Stimulated activated CD4-positive, alpha-beta T cell treated with anti-CD3 and anti-CD28 coated beads, Interleukin-1b, Interleukin-23, amount 100 ng/mL, for 1 hour (primary cell): ENCODE data around the gene FNDC3B.

ENCODE experiments used
- DNase-seq, 2 donors: peaks; one replicate each; pipeline ENCODE4 v3.0.0-alpha.2; 2020; ENCODE audit warnings: low read depth in 2 of 2

FNDC3B gene

DNA sequence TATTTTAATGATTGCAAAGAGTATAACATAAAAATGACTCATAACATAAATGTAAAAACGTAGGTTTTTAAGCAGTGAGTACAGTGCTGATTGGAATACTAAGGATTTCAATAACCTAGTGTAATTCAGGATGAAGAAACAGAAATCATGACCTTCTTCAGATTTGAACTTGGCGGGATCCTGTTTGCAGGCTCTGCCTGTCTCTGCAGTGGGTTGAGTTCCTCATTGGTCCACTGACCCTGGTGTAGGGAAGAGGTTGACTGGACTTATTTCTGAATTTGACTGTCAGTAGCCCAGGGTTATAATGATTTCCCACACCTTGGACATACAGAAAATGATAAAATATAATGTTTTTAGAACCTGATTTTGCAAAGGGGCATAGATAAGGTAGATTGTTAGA is 171.7 kb downstream of the FNDC3B start:
- no peak for DNase-seq

DNA sequence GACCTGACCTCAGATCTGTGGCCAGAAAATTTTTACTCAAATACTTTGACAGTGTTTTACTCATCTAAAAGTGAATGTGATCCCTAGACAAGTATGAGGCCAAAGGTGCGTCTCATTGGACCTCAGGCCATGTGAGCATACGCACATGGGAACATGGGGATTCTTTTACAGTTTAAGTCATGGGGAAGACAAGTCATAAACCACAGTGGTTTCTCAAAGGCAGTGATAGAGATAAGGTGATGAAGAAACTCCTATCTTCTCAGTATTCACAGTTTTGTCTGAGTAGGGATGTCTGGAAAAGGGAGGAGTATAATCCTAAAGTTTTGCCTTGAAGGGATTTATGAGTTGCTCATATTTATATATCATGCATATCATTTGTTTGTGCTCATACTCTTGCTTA is 173.8 kb downstream of the FNDC3B start:
- DNase-seq = no peak

DNA sequence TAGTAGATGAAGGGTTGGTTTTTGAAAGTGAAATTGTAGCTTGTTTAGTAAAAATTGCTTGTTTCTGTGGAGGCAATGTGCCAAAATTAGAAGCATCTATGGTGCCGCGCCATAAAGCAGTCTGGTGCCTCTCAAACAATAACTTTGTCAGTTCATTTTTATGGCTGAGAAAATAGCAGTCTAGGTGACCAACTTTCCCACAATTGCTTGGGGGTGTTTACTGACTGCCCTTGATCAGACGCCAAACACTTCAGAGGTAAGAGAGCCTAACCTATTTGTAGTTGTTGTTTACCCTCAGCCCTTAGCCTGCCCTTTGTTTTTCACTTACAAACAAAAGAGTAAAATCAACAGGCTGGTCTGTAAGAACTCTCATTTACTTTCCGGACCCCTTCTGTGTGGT is 174.5 kb downstream of the FNDC3B start:
- DNase-seq = no peak

DNA sequence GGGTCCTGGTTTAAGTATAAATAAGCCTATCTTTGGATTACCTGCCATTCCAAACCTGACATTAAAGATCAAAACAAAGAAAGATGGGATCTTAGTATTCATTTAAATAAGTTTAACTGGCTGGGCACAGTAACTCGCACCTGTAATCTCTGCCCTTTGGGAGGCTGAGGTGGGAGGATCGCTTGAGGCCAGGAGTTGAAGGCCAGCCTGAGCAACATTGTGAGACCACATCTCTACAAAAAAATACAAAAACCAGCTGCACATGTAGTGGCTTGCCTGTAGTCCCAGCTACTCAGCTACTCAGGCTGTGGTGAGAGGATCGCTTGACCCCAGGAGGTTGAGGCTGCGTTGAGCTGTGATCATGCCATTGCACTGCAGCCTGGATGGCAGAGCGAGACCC is 176.9 kb downstream of the FNDC3B start:
- DNase-seq = no peak

DNA sequence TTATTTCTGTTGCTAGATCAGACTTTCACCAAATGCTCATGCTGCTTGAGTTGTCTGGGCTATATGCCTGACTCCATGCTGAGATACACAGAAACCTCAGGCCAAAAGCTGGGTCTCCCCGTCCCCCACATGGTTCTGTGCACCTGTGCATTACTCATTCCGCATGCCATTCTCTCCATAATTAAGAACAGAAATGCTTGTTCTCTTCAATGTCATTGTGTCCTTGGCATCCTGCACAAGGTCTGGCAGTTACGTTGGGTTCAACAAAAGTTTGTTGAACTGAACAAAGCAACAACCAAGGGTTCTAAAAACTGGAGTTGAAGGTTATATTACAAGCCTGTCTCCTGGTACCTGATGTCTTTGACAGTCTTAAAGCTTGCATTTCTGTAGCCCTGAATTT is 177.5 kb downstream of the FNDC3B start:
- DNase-seq = no peak

DNA sequence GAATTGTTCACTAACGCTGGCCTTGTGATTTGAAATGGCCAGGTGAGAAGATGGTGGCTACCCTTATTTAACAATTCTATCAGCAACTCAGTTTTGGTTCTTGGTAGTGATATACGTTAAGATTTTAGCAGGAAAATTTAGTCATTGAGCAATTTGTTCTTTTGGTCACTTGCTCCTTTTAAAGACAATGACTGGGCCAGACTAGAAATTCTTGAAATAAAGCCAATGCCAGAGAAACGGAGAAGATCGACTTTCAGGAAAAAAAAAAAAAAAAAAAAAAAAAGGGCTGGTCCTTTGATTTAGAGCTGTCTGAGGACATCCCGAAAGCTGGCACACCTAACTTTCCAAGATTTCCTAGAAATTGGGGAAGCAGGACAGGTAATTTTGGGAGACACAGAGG is 178.5 kb downstream of the FNDC3B start:
- DNase-seq = no peak

DNA sequence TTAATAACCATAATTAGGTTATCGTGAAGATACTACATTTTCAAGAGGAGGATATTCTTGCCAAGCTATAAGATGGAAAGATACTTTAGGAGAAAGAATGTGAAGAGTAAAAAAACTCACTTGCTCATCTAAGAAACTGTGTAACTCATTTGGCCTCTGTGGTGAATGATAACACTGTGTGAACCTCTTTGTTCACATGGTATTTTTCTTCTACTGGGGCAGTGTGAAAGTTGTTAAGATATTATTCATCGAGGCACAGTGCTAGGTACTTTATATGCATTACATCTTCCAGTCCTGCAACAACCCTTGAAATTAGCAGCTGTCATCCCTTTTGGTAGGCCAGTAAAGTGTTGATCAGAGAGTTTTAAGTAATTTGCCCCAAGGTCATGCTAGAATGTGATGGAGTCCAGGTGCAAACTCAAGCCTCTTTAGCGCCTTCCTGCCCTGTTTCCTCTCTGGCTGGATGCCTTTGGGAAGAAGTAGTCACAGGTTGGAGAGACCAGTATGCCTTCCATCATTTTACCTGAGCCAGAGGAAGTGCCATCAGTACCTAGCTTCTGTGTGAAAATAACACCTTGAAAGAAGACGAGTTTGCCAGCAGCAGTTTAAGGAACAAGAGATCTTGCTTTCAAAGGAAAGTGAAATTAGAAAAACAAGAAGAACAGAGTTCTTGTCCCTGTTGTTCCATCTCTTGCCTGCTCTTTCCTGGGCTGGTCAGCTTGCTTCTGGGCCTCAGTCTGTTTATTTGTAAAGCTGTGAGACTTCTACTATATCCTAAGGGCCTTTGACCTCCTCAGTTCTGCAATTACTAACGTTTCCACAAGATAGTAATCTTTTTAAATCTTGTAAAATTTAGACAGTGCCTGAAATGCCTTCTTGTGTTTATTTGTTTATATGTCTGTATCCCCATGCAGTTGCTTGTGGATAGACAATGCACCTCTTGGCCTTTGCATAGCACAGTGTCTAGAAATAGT is 179.3 kb downstream of the FNDC3B start:
- no peak for DNase-seq

DNA sequence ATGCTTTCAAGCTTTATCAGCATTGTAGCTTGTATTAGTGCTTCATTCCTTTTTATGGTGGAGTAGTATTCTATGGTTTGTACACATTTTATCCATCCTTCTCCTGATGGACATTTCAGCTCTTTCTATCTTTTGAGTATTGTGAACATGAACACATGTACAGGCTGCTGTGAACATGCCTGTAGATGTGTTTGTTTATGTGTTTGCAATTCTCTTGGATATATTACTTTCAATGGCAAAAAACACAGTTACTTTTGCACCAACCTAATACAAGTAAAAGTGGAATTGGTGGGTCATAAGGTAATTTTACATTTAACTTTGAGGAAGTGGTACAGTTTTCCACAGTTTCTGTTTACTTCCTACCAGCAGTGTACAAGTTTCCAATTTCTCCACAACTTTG is 180.4 kb downstream of the FNDC3B start:
- DNase-seq = no peak

DNA sequence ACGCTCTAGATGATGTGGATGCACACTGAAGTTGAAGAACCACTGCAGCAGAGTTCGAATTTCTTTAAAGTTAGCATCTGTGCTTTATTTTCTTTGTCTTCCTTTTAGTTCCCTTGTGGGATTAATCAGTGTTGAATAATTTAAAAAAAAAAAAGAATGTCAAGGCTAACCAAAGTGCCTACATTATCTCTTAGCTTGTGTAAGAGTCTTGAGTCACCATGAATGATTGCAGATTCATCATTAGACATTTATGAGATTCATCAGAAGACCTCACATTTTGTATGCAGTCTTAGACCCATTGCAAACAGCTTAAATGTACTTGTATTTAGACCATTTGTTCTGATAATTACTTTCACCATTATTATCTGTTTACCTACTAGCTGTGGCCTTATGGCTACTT is 182.2 kb downstream of the FNDC3B start:
- DNase-seq = no peak

DNA sequence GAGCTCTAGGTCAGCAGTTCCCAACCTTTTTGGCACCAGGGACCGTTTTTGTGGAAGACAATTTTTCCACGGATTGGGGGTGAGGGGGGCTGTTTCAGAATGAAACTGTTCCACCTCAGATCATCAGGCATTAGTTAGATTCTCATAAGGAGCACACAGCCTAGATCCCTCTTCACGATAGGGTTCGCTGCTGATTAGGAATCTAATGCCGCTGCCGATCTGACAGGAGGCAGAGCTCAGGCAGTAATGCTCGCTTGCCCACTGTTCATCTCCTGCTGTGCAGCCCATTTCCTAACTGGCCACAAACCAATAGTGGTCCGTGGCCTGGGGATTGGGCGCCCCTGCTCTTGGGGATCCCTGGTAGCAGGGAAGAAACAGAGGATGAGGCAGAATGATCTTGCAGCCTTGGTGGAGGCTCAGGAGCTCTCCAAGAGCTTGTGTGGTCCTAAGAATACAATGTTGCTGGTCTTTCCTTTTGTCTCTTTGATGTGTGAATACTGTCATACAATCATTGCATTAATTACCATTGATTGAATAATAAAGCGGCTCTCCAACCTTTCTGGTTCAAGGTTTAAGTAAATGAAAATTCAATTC is 183.2 kb downstream of the FNDC3B start:
- no peak for DNase-seq

DNA sequence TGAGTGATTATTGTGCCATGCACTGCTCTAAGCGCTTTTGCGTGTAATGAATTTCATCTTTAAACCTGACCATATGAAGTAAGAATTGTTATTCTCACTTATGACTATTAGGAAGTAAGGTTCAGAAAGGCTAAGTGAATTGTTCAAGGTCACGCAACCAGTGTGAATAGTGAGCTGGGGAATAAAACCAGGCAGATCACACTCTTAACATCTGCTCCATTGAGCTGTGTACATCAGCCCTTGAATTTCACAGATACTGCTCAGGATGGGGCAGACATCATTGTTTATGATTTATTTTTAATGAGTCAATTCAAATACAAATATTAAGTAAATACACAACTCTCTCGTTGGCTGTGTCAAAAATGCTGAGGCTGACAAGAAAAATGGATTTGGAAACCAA is 184.5 kb downstream of the FNDC3B start:
- no peak for DNase-seq

DNA sequence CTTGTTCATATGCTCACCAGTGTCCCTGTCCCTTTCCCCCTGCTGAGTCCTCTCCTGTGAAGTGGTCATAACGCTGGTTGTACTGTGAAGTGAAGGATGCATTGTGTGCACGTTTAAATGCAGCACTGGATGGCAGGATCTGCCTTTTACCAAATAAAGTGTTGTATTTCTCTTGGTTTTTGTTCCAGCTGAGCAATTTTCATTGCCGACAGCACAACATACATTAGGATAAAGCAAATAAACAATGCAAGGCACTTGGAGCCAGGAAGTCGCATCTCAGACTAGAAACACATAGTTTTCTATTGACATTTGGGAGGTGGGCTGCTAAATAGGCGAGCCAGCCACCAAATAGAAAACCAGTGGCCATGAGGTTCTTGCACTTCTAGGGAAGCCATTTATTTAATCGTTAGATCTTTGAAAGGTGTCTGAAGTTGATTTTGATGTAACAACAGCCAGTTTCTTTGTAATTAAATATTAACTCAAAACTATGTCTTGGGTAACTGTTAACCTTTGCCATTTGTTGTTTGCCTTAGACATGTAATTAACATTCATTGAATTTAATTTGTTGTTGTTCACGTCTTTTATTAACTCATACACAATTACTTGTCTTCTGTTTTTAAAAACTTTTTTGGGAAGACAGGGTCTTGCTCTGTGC is 185.3 kb downstream of the FNDC3B start:
- DNase-seq = no peak

DNA sequence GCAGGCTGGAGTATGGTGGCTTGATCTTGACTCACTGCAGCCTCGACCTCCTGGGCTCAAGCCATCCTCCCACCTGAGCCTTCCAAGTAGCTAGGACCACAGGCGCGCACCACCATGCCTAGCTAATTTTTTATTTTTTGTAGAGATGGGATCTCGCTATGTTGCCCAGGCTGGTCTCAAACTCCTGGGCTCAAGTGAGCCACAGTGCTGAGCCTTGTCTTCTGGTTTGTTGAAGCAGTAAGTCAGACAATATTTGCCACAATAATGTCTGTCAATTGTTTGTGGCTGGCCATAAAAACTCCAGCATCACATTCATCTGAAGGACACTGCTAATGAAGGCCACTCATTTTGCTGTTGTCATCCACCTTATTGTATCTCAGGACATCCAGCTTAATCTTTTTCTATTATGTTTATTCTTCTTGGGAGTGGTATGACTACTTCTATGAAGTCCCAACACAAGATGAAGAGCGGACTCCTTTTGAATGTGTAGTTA is 185.9 kb downstream of the FNDC3B start:
- no peak for DNase-seq

DNA sequence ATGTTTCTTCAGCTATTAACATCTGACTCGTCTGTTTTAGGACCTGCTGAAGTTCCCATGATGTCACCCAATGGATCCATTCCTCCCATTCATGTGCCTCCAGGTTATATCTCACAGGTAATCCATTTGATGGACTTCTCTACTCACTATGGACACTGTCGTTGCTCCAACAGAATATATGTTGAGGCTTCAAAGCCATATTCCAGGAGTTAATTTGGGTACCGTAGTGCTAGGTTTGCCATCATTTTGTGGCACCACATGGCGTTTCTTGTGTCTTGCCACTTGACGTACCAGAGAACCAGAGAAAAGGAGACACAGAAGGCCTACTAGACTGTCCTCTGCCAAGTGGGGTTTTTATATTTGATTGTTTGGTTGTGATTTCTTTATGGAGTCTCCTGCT is 187.5 kb downstream of the FNDC3B start:
- DNase-seq = no peak

DNA sequence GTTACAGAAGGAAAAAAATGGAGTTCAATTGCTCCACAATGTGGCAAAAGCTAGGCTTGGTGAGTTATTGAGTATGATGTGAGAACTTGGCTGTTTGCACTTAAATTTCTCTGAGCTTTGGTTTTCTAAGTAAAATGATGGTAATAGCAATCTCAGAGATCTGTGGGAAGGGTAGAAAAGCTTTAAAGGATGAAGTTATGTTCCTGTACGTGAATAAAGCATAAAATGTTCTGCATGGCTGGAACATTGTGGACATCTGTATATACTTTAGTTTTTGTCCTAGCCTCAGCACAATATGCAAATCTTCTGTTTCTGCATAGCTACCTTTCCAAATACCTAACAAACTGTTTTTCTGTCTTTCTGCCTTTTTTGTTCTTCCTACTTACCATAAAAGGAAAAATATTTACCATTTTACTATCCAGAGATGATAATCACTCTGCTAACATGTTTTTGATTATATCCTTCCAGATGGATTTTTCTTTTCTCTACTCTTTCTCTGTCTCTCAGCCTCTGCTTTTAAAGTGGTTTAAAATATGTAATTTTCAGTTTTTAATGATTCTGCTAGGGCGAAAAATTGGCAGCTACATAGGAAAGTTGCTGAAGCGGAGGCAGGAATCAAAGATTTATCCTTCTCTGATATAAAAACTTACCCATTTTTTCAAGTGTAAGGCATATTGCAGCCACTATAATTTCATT is 188.1 kb downstream of the FNDC3B start:
- no peak for DNase-seq

DNA sequence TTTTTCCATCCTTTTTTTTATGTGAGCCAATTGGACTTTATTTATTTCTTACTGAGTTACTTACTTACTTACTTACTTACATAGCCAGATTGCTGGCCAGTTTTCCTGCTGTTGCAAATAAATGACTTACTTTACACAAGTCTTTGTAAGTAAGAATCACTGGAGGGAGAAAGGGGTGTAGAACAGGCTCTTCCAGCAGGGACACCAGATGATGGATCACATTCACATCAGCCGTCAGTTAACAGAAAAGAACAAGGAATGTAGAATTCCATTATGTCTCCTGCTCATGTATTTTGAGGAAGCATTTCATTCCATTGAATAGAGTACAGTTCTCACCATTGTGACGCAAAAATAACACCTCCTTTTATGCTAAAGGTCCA is 188.6 kb downstream of the FNDC3B start:
- no peak for DNase-seq

DNA sequence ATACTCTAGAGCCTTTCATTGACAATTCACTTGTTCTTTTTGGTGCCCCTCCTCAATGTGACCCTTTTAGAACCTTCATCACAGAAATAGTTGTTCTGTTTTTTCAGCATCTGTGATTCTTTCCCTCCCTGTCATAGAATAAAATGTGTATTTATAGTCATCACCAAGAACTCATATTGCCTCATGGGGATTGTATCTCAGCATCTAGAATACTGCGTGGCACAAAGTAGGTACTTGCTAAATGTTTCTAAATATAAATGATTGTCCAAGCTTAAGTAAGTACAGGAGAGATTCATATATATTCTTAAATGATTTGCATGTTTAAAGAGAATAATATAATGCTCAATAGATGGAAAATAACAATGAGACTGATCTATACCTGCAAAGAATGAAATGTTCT is 190.1 kb downstream of the FNDC3B start:
- DNase-seq = no peak

DNA sequence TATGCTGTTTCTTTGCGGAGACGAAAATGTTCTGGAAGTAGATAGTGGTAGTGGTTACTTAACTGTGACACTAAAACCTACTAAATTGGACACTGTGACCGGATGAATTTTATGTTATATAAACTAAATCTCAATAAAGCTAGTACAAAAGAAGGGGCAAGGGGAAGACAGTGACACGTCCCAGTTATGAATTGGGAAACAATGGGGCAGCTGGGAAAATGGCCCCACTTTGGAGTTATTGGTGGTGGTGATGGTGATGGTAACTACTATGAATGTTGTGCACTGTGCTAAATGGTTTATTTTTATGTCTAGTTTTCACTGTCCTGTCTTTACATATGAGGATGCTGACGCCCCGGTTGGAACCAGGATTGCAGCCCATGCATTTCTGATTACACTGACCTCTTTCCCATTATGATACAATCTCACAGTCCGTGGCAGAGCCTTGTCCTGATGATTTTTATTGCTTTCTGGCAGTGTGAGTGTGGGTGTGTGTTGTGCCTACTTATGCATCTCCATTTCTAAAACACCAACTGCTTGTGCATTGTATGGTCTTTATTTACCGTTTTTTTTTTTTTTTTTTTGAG is 192.0 kb downstream of the FNDC3B start:
- no peak for DNase-seq

DNA sequence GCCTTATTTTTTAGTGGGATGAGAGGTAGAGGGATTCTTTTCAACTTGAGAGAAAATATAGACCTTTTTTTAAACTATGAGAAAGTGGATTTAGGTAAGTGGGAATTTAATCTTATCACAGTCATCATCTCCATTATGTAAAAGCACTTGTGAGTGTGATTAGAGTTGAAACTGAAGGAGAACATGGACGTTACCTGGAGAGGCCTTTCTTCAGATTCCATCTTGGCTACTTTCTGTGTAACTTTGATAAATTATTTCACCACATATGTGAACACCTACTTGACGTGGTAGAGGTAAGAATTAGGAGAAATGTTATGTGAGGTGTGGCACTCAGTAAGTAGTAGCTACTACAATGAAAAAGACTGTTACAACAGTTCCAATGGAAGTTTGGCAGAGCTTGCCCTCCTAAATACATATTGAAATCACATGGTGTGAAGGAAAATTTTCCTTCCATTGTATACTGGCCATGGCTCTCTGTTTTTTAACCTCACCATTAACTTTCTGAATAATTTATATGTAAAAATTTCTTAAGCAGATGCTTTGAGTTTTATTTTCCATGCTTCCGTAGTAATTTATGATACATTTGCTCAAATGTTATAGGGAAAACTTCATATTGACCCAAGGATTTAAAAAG is 193.3 kb downstream of the FNDC3B start:
- DNase-seq = no peak

DNA sequence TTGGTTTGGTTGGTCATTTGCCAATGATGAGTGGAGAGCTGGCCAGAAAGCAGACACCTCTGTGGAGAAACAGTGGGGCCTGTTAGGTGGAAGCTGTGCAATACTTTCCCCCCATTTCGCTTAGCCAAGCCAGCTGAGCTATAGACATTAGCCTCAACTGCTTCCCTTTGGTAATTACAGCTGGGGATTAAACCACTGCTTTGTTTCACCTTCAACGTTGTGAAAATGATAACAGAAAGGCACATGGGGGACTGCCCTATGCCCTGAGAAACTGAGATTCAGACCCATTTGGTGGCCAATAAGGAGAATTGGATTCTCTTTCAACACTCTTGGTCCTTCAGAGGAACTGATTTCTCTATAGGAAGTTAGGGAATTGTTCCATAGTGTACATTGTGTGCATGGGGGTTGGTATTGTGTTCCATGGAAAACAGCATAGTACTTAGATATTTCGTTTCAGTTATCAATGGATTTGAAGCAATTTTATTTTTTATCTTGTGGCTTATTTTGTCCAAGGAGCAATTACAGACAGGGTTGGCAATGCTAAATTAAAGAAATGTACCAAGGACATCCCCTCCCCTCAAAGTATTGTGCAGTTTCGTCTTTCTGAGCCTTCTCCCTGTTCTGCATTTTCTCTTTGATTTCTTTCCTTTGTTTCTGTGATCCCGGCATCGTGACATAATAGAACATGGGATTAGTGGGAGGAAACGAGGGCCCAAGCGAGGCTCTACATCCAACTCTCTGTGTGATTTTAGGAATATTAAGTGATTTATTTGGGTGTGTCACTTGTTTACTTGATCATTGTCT is 194.3 kb downstream of the FNDC3B start:
- no peak for DNase-seq
